ENCODE data around the gene WDPCP.

Gene WDPCP

GRCh38 chr2:63463142-63463541, 125.1 kb downstream of the WDPCP start:
- no peak for TF ChIP-seq TOX (CRISPR knock-in tag; IDR thresholded peaks at IDR 0.05; ENCODE audit: borderline replicate concordance)
- TF ChIP-seq CREB5 (CRISPR knock-in tag; IDR thresholded peaks at IDR 0.05; ENCODE audit: low read depth) = no peak
- TF ChIP-seq CSRNP3 (CRISPR knock-in tag; IDR thresholded peaks at IDR 0.05) = no peak
- ATAC-seq = no peak

- no peak for ATAC-seq
- TF ChIP-seq RARB (CRISPR knock-in tag; IDR thresholded peaks at IDR 0.05) (no peak), ARNTL (CRISPR knock-in tag; IDR thresholded peaks at IDR 0.05; ENCODE audit: borderline replicate concordance, low read depth) (no peak), ESRRG (CRISPR knock-in tag; IDR thresholded peaks at IDR 0.05) (no peak), ZNF8 (CRISPR knock-in tag; IDR thresholded peaks at IDR 0.05) (no peak), SNAI2 (CRISPR knock-in tag; IDR thresholded peaks at IDR 0.05) (no peak), ZNF565 (CRISPR knock-in tag; conservative IDR thresholded peaks at IDR 0.05; ENCODE audit: low read depth) (no peak), TCF4 (CRISPR knock-in tag; IDR thresholded peaks at IDR 0.05; ENCODE audit: borderline replicate concordance) (no peak), ZNF70 (CRISPR knock-in tag; IDR thresholded peaks at IDR 0.05) (no peak), POU6F1 (CRISPR knock-in tag; IDR thresholded peaks at IDR 0.05; ENCODE audit: borderline replicate concordance, low read depth) (no peak), BACH2 (CRISPR knock-in tag; IDR thresholded peaks at IDR 0.05; ENCODE audit: borderline replicate concordance) (no peak), OSR1 (CRISPR knock-in tag; IDR thresholded peaks at IDR 0.05) (no peak), CSRNP3 (CRISPR knock-in tag; IDR thresholded peaks at IDR 0.05) (no peak), CREB5 (CRISPR knock-in tag; IDR thresholded peaks at IDR 0.05; ENCODE audit: low read depth) (no peak), CSDC2 (CRISPR knock-in tag; IDR thresholded peaks at IDR 0.05) (no peak), GLIS3 (CRISPR knock-in tag; IDR thresholded peaks at IDR 0.05) (no peak), PPARA (CRISPR knock-in tag; IDR thresholded peaks at IDR 0.05; ENCODE audit: borderline replicate concordance) (no peak)
Measured at GRCh38 chr2:63446658-63447057, 141.6 kb downstream of the WDPCP start.

GRCh38 chr2:63444565-63445288, 143.6 kb downstream of the WDPCP start:
- ATAC-seq = no peak
- TF ChIP-seq PATZ1 (CRISPR knock-in tag; IDR thresholded peaks at IDR 0.05; ENCODE audit: borderline replicate concordance) (no peak), ESRRG (CRISPR knock-in tag; IDR thresholded peaks at IDR 0.05) (no peak), CSDC2 (CRISPR knock-in tag; IDR thresholded peaks at IDR 0.05) (no peak), POU6F1 (CRISPR knock-in tag; IDR thresholded peaks at IDR 0.05; ENCODE audit: borderline replicate concordance, low read depth) (no peak), ARNTL (CRISPR knock-in tag; IDR thresholded peaks at IDR 0.05; ENCODE audit: borderline replicate concordance, low read depth) (no peak), RARB (CRISPR knock-in tag; IDR thresholded peaks at IDR 0.05) (no peak), CREB5 (CRISPR knock-in tag; IDR thresholded peaks at IDR 0.05; ENCODE audit: low read depth) (no peak), OSR1 (CRISPR knock-in tag; IDR thresholded peaks at IDR 0.05) (no peak), TSHZ2 (CRISPR knock-in tag; IDR thresholded peaks at IDR 0.05) (no peak), ZNF565 (CRISPR knock-in tag; conservative IDR thresholded peaks at IDR 0.05; ENCODE audit: low read depth) (no peak), ZNF8 (CRISPR knock-in tag; IDR thresholded peaks at IDR 0.05) (no peak), ZFP3 (CRISPR knock-in tag; IDR thresholded peaks at IDR 0.05) (no peak), GLIS3 (CRISPR knock-in tag; IDR thresholded peaks at IDR 0.05) (no peak)
